HEK293 (cell line): ENCODE data around the gene TRIM28.

Experiments
- CTCF ChIA-PET: fragments of 350-600 bp; formaldehyde crosslinking; extraction: SDS; loops from one replicate; lab custom pipeline; 2021; ENCODE audit warnings: antibody characterized with exemption; lab: Yijun Ruan, JAX
- POLR2A ChIA-PET: fragments of 300-600 bp; formaldehyde crosslinking; extraction: SDS; loops from one replicate; lab custom pipeline; 2020; ENCODE audit warnings: antibody characterized with exemption, inconsistent platforms; lab: Yijun Ruan, JAX
- H3K27ac ChIP-seq: fragments of 200-500 bp; sonication (Bioruptor generic); 2 replicates; pipeline ENCODE4 v1.5.1; 2014; ENCODE audit warnings: low read depth, low read length, control low read depth, inconsistent platforms; ENCODE audit errors: extremely low read depth
- H3K36me3 ChIP-seq, 2 experiments: fragments of 200-500 bp in 1 of 2; sonication (Bioruptor generic) in 1 of 2; 1 replicate in 1 of 2; 2 replicates in 1 of 2; pipeline ENCODE4 v1.5.1; 2014 to 2017; ENCODE audit warnings: inconsistent platforms in 2 of 2, low read length in 2 of 2; ENCODE audit not compliant: control insufficient read depth in 2 of 2, insufficient read depth in 1 of 2
- H3K4me1 ChIP-seq: fragments of 200-500 bp; sonication (Bioruptor generic); 2 replicates; pipeline ENCODE4 v1.5.1; 2014; ENCODE audit warnings: mild to moderate bottlenecking, low read length, inconsistent platforms; ENCODE audit not compliant: control insufficient read depth, insufficient read depth
- H3K4me3 ChIP-seq: 2 replicates; pipeline ENCODE4 v1.5.1; 2011; ENCODE audit warnings: low read depth, mild to moderate bottlenecking, control low read depth, low read length, moderate library complexity
- H3K9me3 ChIP-seq: fragments of 200-500 bp; sonication (Bioruptor generic); 2 replicates; pipeline ENCODE4 v1.5.1; 2014; ENCODE audit warnings: low read depth, low read length, inconsistent platforms; ENCODE audit not compliant: control insufficient read depth, insufficient read depth
- GLIS1 ChIP-seq: fragments of 450-650 bp; formaldehyde crosslinking; IDR thresholded peaks from 2 replicates; pipeline ENCODE4 v1.5.1; 2016; ENCODE audit warnings: missing biosample characterization, missing genetic modification characterization
- GLIS2 ChIP-seq: fragments of 450-650 bp; formaldehyde crosslinking; IDR thresholded peaks from 2 replicates; pipeline ENCODE4 v1.5.1; 2016; ENCODE audit warnings: missing biosample characterization, missing genetic modification characterization
- SP7 ChIP-seq: fragments of 450-650 bp; formaldehyde crosslinking; IDR thresholded peaks from 2 replicates; pipeline ENCODE4 v1.5.1; 2016; ENCODE audit warnings: missing biosample characterization, missing genetic modification characterization
- TCF7L2 ChIP-seq: IDR thresholded peaks from 2 replicates; pipeline ENCODE4 v1.6.1; 2011; ENCODE audit warnings: low read depth, mild to moderate bottlenecking, inconsistent platforms, low read length, moderate library complexity, borderline replicate concordance
- ZFHX2 ChIP-seq: fragments of 450-650 bp; formaldehyde crosslinking; conservative IDR thresholded peaks from 2 replicates; pipeline ENCODE4 v1.5.1; 2016; ENCODE audit warnings: missing biosample characterization, missing genetic modification characterization
- ZNF24 ChIP-seq: fragments of 450-650 bp; formaldehyde crosslinking; IDR thresholded peaks from 2 replicates; pipeline ENCODE4 v1.5.1; 2016; ENCODE audit warnings: missing biosample characterization, missing genetic modification characterization
- ZNF335 ChIP-seq: fragments of 450-650 bp; formaldehyde crosslinking; conservative IDR thresholded peaks from 2 replicates; pipeline ENCODE4 v1.5.1; 2016; ENCODE audit warnings: missing biosample characterization, missing genetic modification characterization
- ZNF350 ChIP-seq: fragments of 450-650 bp; formaldehyde crosslinking; IDR thresholded peaks from 2 replicates; pipeline ENCODE4 v1.5.0; 2017; ENCODE audit warnings: missing biosample characterization, mild to moderate bottlenecking, missing genetic modification characterization
- ZNF416 ChIP-seq: fragments of 450-650 bp; formaldehyde crosslinking; IDR thresholded peaks from 2 replicates; pipeline ENCODE4 v1.5.1; 2016; ENCODE audit warnings: missing biosample characterization, missing genetic modification characterization
- ZNF473 ChIP-seq: fragments of 450-650 bp; formaldehyde crosslinking; IDR thresholded peaks from 2 replicates; pipeline ENCODE4 v1.5.1; 2017; ENCODE audit warnings: missing biosample characterization, missing genetic modification characterization
- ZNF76 ChIP-seq: fragments of 450-650 bp; formaldehyde crosslinking; IDR thresholded peaks from 2 replicates; pipeline ENCODE4; 2016; ENCODE audit warnings: low read depth, missing biosample characterization, missing genetic modification characterization, borderline replicate concordance
- TF ChIP-seq, protein P1 (sequence below): fragments of 450-650 bp; formaldehyde crosslinking; IDR thresholded peaks from 2 replicates; pipeline ENCODE4 v1.5.1; 2016; ENCODE audit warnings: missing biosample characterization, missing genetic modification characterization, borderline replicate concordance
- TF ChIP-seq, protein P2 (sequence below): fragments of 450-650 bp; formaldehyde crosslinking; IDR thresholded peaks from 2 replicates; pipeline ENCODE4 v1.5.1; 2016; ENCODE audit warnings: missing biosample characterization, missing genetic modification characterization
- TF ChIP-seq, protein P3 (sequence below): fragments of 450-650 bp; formaldehyde crosslinking; IDR thresholded peaks from 2 replicates; pipeline ENCODE4 v1.5.1; 2016; ENCODE audit warnings: missing biosample characterization, missing genetic modification characterization
- TF ChIP-seq, protein P4 (sequence below): IDR thresholded peaks from 2 replicates; pipeline ENCODE4 v1.6.1; 2011; ENCODE audit warnings: mild to moderate bottlenecking, low read depth, low read length, borderline replicate concordance

TRIM28 gene

DNA sequence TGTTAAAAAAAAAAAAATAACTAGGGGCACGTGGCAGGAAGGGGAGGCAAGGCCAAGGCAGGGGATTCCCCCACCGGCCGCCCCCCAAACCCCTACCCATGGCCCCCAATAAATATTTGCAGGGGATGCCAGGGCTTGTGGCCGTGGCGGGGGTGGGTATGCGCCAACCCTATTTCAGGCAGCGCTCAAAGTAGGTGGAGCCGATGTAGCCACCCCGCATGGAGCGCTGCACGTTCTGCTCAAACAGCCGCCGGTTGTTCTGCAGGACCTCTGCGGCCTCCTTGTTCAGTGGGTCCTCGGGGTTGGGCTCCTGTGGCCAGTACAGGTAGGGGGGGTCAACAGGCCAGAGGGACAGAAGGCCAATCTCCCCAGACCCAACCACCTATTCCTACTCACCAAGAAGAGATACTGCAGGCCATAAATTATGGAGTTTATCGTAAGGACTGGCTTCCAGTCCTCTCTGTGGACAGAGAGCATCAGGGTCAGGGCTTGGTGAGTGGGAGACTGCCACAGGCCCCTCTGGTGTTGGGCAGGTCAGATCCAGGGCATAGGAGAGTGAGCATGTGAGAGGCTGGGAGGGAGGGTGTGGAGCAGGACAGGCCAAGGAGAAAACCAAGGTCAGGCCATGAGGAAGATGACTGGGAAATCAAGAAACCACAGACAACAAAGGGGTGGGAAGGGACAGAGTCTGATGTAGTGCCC is 12.2 kb downstream of the TRIM28 start (continued):
- TF ChIP-seq, protein P1, sequence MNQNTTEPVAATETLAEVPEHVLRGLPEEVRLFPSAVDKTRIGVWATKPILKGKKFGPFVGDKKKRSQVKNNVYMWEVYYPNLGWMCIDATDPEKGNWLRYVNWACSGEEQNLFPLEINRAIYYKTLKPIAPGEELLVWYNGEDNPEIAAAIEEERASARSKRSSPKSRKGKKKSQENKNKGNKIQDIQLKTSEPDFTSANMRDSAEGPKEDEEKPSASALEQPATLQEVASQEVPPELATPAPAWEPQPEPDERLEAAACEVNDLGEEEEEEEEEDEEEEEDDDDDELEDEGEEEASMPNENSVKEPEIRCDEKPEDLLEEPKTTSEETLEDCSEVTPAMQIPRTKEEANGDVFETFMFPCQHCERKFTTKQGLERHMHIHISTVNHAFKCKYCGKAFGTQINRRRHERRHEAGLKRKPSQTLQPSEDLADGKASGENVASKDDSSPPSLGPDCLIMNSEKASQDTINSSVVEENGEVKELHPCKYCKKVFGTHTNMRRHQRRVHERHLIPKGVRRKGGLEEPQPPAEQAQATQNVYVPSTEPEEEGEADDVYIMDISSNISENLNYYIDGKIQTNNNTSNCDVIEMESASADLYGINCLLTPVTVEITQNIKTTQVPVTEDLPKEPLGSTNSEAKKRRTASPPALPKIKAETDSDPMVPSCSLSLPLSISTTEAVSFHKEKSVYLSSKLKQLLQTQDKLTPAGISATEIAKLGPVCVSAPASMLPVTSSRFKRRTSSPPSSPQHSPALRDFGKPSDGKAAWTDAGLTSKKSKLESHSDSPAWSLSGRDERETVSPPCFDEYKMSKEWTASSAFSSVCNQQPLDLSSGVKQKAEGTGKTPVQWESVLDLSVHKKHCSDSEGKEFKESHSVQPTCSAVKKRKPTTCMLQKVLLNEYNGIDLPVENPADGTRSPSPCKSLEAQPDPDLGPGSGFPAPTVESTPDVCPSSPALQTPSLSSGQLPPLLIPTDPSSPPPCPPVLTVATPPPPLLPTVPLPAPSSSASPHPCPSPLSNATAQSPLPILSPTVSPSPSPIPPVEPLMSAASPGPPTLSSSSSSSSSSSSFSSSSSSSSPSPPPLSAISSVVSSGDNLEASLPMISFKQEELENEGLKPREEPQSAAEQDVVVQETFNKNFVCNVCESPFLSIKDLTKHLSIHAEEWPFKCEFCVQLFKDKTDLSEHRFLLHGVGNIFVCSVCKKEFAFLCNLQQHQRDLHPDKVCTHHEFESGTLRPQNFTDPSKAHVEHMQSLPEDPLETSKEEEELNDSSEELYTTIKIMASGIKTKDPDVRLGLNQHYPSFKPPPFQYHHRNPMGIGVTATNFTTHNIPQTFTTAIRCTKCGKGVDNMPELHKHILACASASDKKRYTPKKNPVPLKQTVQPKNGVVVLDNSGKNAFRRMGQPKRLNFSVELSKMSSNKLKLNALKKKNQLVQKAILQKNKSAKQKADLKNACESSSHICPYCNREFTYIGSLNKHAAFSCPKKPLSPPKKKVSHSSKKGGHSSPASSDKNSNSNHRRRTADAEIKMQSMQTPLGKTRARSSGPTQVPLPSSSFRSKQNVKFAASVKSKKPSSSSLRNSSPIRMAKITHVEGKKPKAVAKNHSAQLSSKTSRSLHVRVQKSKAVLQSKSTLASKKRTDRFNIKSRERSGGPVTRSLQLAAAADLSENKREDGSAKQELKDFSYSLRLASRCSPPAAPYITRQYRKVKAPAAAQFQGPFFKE (tag by site-specific recombination), result no peak
- TF ChIP-seq ZNF416 (no peak), TCF7L2 (no peak)
- TF ChIP-seq, all 188 proteins: peak for 0

DNA sequence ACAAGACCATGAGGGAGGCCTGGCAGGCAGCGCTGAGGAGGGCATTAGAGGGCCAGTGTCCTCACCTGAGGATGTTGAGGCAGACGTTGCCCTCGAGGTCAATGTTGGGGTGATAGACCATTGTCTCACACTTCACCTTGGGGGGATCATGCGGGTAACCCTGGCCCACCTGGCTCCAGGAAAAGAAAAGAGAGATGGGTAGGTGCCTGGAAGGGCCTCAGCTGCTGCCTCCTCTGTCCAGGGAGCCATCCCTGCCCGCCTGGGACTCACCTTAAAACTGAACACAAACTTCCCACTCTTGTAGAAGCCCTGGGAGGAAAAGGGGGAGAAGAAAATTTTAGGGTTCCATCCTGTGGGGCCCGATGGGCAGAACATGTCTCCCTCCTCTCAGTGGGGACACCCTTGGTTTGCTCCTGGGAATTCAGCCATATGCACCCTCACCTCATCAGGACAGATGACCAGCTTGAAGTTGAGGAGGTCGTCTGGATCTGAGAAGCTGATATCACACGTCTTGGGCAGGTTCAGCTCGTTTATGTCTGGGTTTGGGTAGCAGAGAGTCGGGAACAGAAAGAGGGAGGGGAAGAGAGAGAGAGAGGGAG is 12.9 kb downstream of the TRIM28 start:
- H3K4me3 ChIP-seq, result peak overlapping the region; percentile 89
- POLR2A ChIA-PET, result interaction anchor here (2.1 to 4.0 kb wide), 2 partner anchors 11 to 37 kb away, joined by 13 to 62 read pairs; partner anchors contain the start of genes TRIM28 and ZBTB45
- H3K9me3 ChIP-seq, result no peaks in the 10 kb centered on the region
- peaks cover 25 to 51% of the 10 kb centered on the region in 2 experiments for H3K36me3 ChIP-seq
- TF ChIP-seq, protein P2, sequence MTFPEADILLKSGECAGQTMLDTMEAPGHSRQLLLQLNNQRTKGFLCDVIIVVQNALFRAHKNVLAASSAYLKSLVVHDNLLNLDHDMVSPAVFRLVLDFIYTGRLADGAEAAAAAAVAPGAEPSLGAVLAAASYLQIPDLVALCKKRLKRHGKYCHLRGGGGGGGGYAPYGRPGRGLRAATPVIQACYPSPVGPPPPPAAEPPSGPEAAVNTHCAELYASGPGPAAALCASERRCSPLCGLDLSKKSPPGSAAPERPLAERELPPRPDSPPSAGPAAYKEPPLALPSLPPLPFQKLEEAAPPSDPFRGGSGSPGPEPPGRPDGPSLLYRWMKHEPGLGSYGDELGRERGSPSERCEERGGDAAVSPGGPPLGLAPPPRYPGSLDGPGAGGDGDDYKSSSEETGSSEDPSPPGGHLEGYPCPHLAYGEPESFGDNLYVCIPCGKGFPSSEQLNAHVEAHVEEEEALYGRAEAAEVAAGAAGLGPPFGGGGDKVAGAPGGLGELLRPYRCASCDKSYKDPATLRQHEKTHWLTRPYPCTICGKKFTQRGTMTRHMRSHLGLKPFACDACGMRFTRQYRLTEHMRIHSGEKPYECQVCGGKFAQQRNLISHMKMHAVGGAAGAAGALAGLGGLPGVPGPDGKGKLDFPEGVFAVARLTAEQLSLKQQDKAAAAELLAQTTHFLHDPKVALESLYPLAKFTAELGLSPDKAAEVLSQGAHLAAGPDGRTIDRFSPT (tag by site-specific recombination), result 0 out of 2 replicates have a peak, but pooled peaks have one; percentile 53
- no peak for TF ChIP-seq ZFHX2 (tag by site-specific recombination)
- peaks cover 17% of the 10 kb centered on the region for H3K4me1 ChIP-seq
- CTCF ChIA-PET, result interaction anchor here (0.5 to 1.2 kb wide), 5 partner anchors 16 to 190 kb away, joined by 3 to 4 read pairs (median 3); partner anchors contain the start of gene ZBTB45
- peak overlapping the region; percentile 99 for H3K27ac ChIP-seq

DNA sequence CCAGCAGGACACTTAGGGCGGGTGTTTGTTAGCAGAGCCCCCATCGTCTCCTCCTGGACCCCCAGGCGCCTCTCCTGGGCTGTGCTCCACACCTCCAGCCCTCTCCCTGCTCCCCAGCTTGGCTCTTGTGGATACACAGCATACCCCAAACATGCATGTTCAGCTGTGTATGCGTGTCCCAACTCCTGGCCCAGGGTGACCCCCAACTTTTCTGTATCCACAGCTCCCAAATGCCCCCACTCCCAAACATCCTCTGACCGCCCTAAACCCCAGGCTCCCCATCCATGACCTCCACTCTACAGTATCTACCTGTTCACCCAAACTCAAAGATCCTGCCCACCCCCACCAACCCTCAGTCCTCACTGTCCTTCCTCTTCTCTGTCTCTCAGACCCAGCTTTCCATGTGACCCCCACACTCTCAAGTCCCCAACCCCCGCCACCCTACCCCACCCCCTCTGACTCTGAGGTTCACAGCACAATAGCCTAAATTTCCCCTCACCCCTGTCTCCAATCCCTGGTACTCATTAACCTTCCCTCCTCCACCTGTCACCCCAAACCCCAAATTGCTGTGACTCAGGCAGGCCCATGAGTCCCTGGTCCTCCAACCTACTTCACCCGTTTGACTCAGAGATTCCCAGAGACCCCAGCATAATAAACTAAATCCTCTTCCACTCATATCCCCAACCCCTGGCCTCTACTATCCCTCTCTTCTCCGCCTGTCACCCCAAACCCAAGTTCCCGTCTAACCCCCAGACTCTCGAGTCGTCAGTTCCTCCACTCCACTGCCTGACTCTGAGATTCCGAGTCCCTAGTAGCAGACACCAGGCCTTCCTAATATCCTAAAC is 13.6 kb downstream of the TRIM28 start:
- H3K4me1 ChIP-seq, result peaks cover 17% of the 10 kb centered on the region
- CTCF ChIA-PET, result interaction anchor here (0.7 to 1.2 kb wide), 4 partner anchors 15 to 190 kb away, joined by 3 to 4 read pairs (median 3); partner anchors contain the start of gene ZBTB45
- POLR2A ChIA-PET, result interaction anchor here (2.1 to 4.0 kb wide), 2 partner anchors 12 to 38 kb away, joined by 13 to 62 read pairs; partner anchors contain the start of genes TRIM28 and ZBTB45

More for the DNA sequence above, 13.6 kb downstream of the TRIM28 start:
- Histone ChIP-seq H3K9me3 (no peaks in the 10 kb centered on the region), H3K27ac (peak overlapping the region; percentile 99), H3K36me3 (peaks cover 20 to 51% of the 10 kb centered on the region in 2 experiments), H3K4me3 (peak overlapping the region; percentile 89)
- TF ChIP-seq ZNF473 (no peak), GLIS1 (tag by site-specific recombination) (no peak), GLIS2 (tag by site-specific recombination) (0 out of 2 replicates have a peak, but pooled peaks have one; percentile 21), ZNF350 (tag by site-specific recombination) (no peak), ZNF76 (tag by site-specific recombination) (0 out of 2 replicates have a peak, but pooled peaks have one; percentile 18), ZNF335 (tag by site-specific recombination) (peak; percentile 5), SP7 (tag by site-specific recombination) (no peak), ZNF24 (tag by site-specific recombination) (no peak)
- TF ChIP-seq, protein P3, sequence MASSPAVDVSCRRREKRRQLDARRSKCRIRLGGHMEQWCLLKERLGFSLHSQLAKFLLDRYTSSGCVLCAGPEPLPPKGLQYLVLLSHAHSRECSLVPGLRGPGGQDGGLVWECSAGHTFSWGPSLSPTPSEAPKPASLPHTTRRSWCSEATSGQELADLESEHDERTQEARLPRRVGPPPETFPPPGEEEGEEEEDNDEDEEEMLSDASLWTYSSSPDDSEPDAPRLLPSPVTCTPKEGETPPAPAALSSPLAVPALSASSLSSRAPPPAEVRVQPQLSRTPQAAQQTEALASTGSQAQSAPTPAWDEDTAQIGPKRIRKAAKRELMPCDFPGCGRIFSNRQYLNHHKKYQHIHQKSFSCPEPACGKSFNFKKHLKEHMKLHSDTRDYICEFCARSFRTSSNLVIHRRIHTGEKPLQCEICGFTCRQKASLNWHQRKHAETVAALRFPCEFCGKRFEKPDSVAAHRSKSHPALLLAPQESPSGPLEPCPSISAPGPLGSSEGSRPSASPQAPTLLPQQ, result no peak
- TF ChIP-seq, protein P4, sequence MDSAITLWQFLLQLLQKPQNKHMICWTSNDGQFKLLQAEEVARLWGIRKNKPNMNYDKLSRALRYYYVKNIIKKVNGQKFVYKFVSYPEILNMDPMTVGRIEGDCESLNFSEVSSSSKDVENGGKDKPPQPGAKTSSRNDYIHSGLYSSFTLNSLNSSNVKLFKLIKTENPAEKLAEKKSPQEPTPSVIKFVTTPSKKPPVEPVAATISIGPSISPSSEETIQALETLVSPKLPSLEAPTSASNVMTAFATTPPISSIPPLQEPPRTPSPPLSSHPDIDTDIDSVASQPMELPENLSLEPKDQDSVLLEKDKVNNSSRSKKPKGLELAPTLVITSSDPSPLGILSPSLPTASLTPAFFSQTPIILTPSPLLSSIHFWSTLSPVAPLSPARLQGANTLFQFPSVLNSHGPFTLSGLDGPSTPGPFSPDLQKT, result no peak
